LoVo (cell line): ENCODE data around the gene GNAQ.
"Not testable (repeated sequence)": the region's sequence is repeated elsewhere in the genome, so short reads cannot be mapped to it uniquely, and the experiment has no call there.

Source experiments
- DNase-seq: peaks from one replicate; pipeline ENCODE4 v3.0.0-alpha.2; 2016; ENCODE audit warnings: low spot score

GNAQ gene

GRCh38 chr9:78031444-78031892, at the start of gene GNAQ:
TSS of gene GNAQ (minus strand) at chr9:78031811. CDS start at chr9:78031235, 576 bp downstream.
- peak; percentile 20 for DNase-seq

GRCh38 chr9:78074385-78075291, 43.0 kb upstream of the GNAQ start:
- DNase-seq = no peak

GRCh38 chr9:78073722-78074121, 42.1 kb upstream of the GNAQ start:
- no peak for DNase-seq

- no peak for DNase-seq
Observed at GRCh38 chr9:78072586-78073199, 41.1 kb upstream of the GNAQ start.

GRCh38 chr9:78070521-78070920, 38.9 kb upstream of the GNAQ start:
- DNase-seq = no peak

GRCh38 chr9:78064075-78064474, 32.5 kb upstream of the GNAQ start:
- no peak for DNase-seq

- DNase-seq = no peak
Observed at GRCh38 chr9:78062710-78063109, 31.1 kb upstream of the GNAQ start.

- not testable (repeated sequence) for DNase-seq
Observed at GRCh38 chr9:78054218-78054617, 22.6 kb upstream of the GNAQ start.

GRCh38 chr9:78053627-78054026, 22.0 kb upstream of the GNAQ start:
- no peak for DNase-seq

GRCh38 chr9:78050421-78050820, 18.8 kb upstream of the GNAQ start:
- no peak for DNase-seq

- DNase-seq = no peak
Observed at GRCh38 chr9:78049484-78049883, 17.9 kb upstream of the GNAQ start.

- DNase-seq = no peak
Observed at GRCh38 chr9:78047106-78047505, 15.5 kb upstream of the GNAQ start.

GRCh38 chr9:78046112-78046511, 14.5 kb upstream of the GNAQ start:
- DNase-seq = no peak

- DNase-seq = no peak
Observed at GRCh38 chr9:78044886-78045285, 13.3 kb upstream of the GNAQ start.

GRCh38 chr9:78044189-78044588, 12.6 kb upstream of the GNAQ start:
- no peak for DNase-seq

- no peak for DNase-seq
Observed at GRCh38 chr9:78041971-78042370, 10.4 kb upstream of the GNAQ start.

- DNase-seq = no peak
Observed at GRCh38 chr9:78040726-78041125, 9.1 kb upstream of the GNAQ start.

- no peak for DNase-seq
Observed at GRCh38 chr9:78038620-78039300, 7.1 kb upstream of the GNAQ start.

GRCh38 chr9:78035383-78035993, 3.9 kb upstream of the GNAQ start:
- DNase-seq = peak; percentile 78

- DNase-seq = no peak
Observed at GRCh38 chr9:78033870-78034269, 2.3 kb upstream of the GNAQ start.

GRCh38 chr9:78032730-78033457, 1.3 kb upstream of the GNAQ start:
- no peak for DNase-seq
